Measurements from ENCODE around the gene PALM.
"Not testable (repeated sequence)": the region's sequence is repeated elsewhere in the genome, so short reads cannot be mapped to it uniquely, and the experiment has no call there.

DNA sequence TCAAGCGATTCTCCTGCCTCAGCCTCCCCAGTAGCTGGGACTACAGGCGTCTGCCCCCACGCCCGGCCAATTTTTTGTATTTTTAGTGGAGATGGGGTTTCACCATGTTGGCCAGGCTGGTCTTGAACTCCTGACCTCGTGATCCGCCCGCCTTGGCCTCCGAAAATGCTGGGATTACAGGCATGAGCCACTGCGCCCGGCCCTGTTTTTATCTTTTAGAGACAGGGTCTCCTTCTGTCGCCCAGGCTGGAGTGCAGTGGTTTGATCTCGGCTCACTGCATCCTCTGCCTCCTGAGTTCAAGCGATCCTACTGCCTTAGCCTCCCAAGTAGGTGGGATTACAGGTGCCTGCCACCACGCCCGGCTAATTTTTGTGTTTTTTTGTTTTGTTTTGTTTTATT, 10.2 kb upstream of the PALM start:
- TF ChIP-seq, protein P1, sequence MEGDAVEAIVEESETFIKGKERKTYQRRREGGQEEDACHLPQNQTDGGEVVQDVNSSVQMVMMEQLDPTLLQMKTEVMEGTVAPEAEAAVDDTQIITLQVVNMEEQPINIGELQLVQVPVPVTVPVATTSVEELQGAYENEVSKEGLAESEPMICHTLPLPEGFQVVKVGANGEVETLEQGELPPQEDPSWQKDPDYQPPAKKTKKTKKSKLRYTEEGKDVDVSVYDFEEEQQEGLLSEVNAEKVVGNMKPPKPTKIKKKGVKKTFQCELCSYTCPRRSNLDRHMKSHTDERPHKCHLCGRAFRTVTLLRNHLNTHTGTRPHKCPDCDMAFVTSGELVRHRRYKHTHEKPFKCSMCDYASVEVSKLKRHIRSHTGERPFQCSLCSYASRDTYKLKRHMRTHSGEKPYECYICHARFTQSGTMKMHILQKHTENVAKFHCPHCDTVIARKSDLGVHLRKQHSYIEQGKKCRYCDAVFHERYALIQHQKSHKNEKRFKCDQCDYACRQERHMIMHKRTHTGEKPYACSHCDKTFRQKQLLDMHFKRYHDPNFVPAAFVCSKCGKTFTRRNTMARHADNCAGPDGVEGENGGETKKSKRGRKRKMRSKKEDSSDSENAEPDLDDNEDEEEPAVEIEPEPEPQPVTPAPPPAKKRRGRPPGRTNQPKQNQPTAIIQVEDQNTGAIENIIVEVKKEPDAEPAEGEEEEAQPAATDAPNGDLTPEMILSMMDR (IDR thresholded peaks at IDR 0.05 in 4 of 5, conservative IDR thresholded peaks at IDR 0.05 in 1 of 5), result not testable (repeated sequence)
- TF ChIP-seq POLR2A (IDR thresholded peaks at IDR 0.05), result not testable (repeated sequence)

All from gastrocnemius medialis (tissue), 4 donors.